ENCODE data around the gene VPS54.

DNA sequence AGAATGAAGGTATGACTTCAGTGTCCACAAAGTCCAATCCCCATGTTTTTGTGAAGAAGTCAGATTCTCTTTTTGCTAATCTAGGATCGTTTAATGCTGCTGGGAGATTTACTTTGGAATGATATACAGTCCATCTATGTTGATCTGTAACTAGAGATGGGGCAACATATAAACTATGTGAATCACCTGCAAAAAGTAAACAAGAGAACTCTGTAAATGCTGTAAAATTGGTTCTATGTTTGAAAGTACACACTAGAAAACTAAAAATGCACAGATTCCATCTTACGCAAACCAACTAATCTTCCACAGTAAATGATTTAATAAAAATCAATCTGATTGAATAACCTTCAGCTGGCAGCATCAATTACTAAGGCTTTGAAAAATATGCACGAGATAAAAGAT lies 37.5 kb downstream of the VPS54 start:
- TF ChIP-seq GATA3 (IDR thresholded peaks at IDR 0.05; ENCODE audit: low read depth, low read length) = no peak
- no peak for TF ChIP-seq GATA2 (IDR thresholded peaks at IDR 0.05; ENCODE audit: low read depth, low read length)
